Stimulated activated CD4-positive, alpha-beta T cell treated with anti-CD3 and anti-CD28 coated beads, Interleukin-1b, Interleukin-23, amount 100 ng/mL, for 1 hour (primary cell): ENCODE measurements around the gene ATG7.

ENCODE experiments used
- DNase-seq, 2 donors: peaks; one replicate each; pipeline ENCODE4 v3.0.0-alpha.2; 2020; ENCODE audit warnings: low read depth in 2 of 2

Gene ATG7

GRCh38 chr3:11271986-11272904, at the start of gene ATG7:
Gene ATG7 (plus strand): TSS chr3:11272397. CDS start chr3:11298696, 26,299 bp downstream.
- peak; percentile 89 to 92 for DNase-seq

- DNase-seq: no peak
Measured at GRCh38 chr3:11224010-11224409, 48.2 kb upstream of the ATG7 start.

- no peak for DNase-seq
Measured at GRCh38 chr3:11224870-11225229, 47.3 kb upstream of the ATG7 start.

- no peak for DNase-seq
Measured at GRCh38 chr3:11226042-11226370, 46.2 kb upstream of the ATG7 start.

- DNase-seq: no peak
Measured at GRCh38 chr3:11228041-11228440, 44.2 kb upstream of the ATG7 start.

GRCh38 chr3:11230125-11230524, 42.1 kb upstream of the ATG7 start:
- no peak for DNase-seq

GRCh38 chr3:11230832-11231231, 41.4 kb upstream of the ATG7 start:
- no peak for DNase-seq

- no peak for DNase-seq
Measured at GRCh38 chr3:11235385-11235784, 36.8 kb upstream of the ATG7 start.

GRCh38 chr3:11236588-11237461, 35.4 kb upstream of the ATG7 start:
- DNase-seq: peak; percentile 36 to 64

- DNase-seq: no peak
Measured at GRCh38 chr3:11238060-11238459, 34.1 kb upstream of the ATG7 start.

GRCh38 chr3:11238880-11239279, 33.3 kb upstream of the ATG7 start:
- no peak for DNase-seq

GRCh38 chr3:11239796-11240195, 32.4 kb upstream of the ATG7 start:
- no peak for DNase-seq

- no peak for DNase-seq
Measured at GRCh38 chr3:11240496-11240895, 31.7 kb upstream of the ATG7 start.

- DNase-seq: no peak
Measured at GRCh38 chr3:11244121-11244677, 28.0 kb upstream of the ATG7 start.

GRCh38 chr3:11245276-11245675, 26.9 kb upstream of the ATG7 start:
- DNase-seq: no peak

- DNase-seq: no peak
Measured at GRCh38 chr3:11245827-11246662, 26.2 kb upstream of the ATG7 start.

- DNase-seq: no peak
Measured at GRCh38 chr3:11246663-11246970, 25.6 kb upstream of the ATG7 start.

GRCh38 chr3:11247362-11247761, 24.8 kb upstream of the ATG7 start:
- DNase-seq: no peak

GRCh38 chr3:11248596-11248995, 23.6 kb upstream of the ATG7 start:
- DNase-seq: no peak

GRCh38 chr3:11250902-11251806, 21.0 kb upstream of the ATG7 start:
- DNase-seq: no peak

- no peak for DNase-seq
Measured at GRCh38 chr3:11251807-11252176, 20.4 kb upstream of the ATG7 start.
